NCI-H774 (cell line): ENCODE data around the gene ZDHHC14.
"Not testable (repeated sequence)": the region's sequence is repeated elsewhere in the genome, so short reads cannot be mapped to it uniquely, and the experiment has no call there.

Source experiments
- DNase-seq: peaks from one replicate; lab custom pipeline; 2025; lab: John Stamatoyannopoulos, UW

ZDHHC14 gene

DNA sequence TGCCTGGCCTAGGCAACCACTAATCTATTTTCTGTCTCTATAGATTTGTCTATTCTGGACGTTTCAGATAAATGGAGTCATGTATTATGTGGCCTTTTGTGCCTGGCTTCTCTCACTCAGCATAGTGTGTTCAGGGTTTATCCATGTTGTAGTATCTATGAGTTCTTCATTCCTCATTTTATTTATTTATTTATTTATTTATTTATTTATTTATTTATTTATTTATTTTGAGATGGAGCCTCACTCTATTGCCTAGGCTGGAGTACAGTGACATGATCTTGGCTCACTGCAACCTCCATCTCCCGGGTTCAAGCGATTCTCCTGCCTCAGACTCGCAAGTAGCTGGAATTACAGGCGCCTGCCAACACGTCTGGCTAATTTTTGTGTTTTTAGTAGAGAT is 86.3 kb downstream of the ZDHHC14 start:
- DNase-seq = not testable (repeated sequence)

GRCh38 chr6:157468054-157468453 is 87.1 kb downstream of the ZDHHC14 start:
- DNase-seq = no peak

GRCh38 chr6:157468574-157468973 is 87.6 kb downstream of the ZDHHC14 start:
- no peak for DNase-seq

DNA sequence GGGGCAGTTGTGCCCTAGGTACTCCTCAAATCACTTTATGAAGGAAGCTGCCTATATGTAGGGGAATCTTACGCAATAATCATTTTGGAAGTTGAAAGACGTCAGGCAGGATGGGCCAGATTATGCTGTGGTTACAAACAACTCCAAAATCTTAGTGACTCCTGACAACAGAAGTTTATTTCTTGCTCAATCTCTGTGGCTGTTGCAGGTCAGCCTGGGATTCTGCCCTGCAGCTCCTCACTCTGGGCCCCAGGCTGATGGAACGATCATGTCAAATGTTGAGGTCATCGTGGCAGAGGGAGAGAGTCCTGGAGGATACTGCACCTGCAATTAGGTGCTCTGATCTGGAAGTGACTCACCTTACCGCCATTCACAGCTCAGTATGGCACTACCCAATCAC is 88.4 kb downstream of the ZDHHC14 start:
- no peak for DNase-seq

DNA sequence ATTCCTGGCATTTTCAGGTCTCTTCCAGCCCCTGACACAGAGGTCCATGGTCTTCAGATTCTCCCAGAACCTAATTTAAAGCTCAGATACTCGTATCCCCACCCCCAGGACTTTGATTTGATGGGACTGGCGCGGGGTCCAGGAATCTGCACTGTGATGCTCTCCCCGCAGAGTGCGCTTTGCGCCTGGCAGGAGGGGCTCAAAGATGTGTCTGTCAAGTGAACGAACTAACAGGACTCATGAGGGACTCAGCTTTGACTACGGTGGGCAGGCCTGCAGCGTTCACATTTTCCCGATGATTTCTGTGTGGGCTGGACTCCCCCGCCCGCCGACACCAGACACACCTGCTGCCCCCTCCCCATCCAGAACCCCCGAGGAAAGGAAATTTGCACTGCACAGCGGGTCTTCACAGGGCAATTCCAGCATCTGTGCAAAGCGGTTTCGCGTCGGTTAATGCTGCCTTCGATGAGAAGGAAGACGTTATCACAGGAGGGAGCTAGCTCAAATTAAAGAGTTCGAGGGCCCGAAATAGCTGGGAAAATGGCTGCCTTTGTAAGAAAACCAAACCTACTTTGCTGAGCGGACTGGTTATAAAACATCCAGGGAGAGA is 90.2 kb downstream of the ZDHHC14 start:
- no peak for DNase-seq

GRCh38 chr6:157471895-157472686 is 91.1 kb downstream of the ZDHHC14 start:
- DNase-seq = peak; percentile 16

DNA sequence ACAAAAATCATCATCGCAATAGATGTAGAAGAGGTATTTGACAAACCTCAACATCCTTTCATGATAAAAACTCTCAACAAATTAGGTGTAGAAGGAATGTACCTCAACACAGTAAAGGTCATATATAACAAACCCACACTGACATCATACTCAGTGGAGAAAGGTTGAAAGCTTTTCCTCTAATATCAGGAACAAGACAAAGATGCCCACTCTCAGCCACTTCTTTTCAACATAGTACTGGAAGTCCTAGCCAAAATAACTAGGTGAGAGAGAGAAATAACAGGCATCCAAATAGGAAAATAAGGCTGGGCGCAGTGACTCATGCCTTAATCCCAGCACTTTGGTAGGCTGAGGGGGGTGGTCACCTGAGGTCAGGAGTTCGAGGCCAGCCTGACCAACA is 95.8 kb downstream of the ZDHHC14 start:
- DNase-seq = no peak

DNA sequence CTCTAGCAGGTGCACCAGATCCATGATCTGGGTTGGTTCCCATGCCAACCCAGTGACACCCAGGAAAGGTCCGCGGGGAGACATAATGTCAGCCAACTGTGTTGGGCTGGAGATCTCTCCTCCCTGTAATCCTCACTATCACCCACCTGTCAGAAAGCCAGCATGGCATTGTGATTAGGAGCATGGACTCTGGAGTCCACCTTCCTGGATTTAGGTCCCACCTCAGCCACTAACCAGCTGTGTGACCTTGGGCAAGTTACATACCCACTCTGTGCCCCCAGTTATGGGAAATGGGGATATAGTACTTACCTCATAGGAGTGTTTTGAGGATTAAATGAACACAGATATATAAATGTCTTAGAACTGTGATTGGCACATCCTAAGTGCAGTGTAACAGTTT is 97.9 kb downstream of the ZDHHC14 start:
- no peak for DNase-seq

- no peak for DNase-seq
These were observed 98.7 kb downstream of the ZDHHC14 start for GRCh38 chr6:157479464-157480303.

GRCh38 chr6:157481189-157481864 is 100.3 kb downstream of the ZDHHC14 start:
- no peak for DNase-seq

DNA sequence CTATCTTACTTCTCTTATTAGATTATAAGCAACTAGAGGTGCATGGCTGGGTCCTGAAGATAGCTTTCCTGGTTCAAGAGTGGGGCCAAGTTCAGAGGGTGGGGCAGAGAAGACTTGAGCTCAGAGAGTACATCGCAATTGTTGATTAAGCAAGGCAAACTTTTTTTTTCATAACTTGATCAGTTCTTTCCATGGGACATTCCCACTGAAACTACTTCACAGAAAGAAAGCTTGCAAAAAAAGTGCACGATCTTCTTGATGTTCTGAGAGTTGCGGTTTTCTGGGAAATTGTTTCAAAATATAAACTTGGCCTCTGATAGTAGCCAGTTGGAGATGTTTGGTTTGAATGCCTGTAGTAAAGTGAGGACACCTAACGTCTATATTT is 100.9 kb downstream of the ZDHHC14 start:
- DNase-seq = no peak

DNA sequence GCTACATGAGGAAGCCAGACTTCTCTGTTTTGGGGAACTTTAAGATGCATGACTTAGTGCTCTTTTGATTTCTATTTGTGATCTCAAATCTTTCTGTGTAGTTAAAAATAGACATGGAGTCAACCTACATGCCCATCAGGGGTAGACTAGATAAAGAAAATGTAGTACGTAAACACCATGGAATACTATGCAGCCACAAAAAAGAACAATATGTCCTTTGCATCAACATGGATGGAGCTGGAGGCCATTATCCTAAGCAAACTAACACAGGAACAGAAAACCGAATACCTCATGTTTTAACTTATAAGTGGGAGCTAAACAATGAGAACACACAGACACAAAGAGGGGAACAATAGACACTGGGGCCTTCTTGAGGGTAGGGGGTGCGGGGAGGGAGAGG is 102.8 kb downstream of the ZDHHC14 start:
- no peak for DNase-seq

GRCh38 chr6:157484181-157484580 is 103.2 kb downstream of the ZDHHC14 start:
- DNase-seq = no peak

GRCh38 chr6:157486572-157486971 is 105.6 kb downstream of the ZDHHC14 start:
- no peak for DNase-seq

GRCh38 chr6:157487110-157487773 is 106.3 kb downstream of the ZDHHC14 start:
- no peak for DNase-seq

GRCh38 chr6:157488058-157488457 is 107.1 kb downstream of the ZDHHC14 start:
- DNase-seq = no peak

GRCh38 chr6:157488716-157489118 is 107.7 kb downstream of the ZDHHC14 start:
- no peak for DNase-seq

- DNase-seq = no peak
These were observed 109.8 kb downstream of the ZDHHC14 start for GRCh38 chr6:157490611-157491269.

GRCh38 chr6:157491571-157492232 is 110.7 kb downstream of the ZDHHC14 start:
- DNase-seq = no peak

- DNase-seq = no peak
These were observed 111.3 kb downstream of the ZDHHC14 start for GRCh38 chr6:157492249-157492648.

DNA sequence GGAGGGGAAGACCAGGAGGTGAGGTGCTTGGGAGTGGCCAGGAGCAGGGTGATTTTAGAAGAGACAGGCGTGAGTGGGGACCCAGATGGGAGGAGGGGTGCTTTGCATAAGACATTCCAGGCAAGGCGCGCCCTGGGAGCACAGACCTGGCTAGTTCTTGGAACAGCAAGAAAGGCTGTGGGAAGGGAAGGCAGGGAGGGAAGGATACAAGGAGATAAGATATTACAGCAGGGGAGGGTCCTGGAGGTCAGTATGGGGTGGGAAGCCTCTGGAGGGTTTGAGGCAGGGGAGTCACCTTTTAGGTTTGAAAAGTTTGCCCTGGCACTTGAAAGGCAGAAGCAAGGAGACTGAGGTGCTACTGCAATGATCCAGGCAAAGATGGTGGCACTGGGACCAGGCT is 111.8 kb downstream of the ZDHHC14 start:
- DNase-seq = no peak
